ENCODE measurements around the gene NUDCD3.

DNA sequence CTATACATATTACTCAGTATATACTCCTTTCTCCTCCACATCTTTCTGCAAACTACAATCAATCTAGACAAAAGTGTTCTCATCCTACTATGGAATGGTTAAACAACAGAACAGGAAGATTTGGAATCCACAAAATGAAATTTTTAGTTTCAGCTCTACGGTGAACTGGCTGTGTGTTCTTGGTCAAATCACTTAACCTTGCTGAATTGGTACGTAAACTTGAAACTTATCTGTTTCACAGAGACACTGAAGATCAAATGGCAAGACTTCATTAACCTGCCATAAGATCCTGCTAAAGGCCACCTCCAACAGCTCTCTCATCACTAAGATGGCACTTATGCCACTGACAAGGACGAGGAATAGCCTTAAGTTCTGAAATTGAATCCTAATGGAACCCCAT, 1.5 kb downstream of the NUDCD3 start:
- TF ChIP-seq, protein P1, sequence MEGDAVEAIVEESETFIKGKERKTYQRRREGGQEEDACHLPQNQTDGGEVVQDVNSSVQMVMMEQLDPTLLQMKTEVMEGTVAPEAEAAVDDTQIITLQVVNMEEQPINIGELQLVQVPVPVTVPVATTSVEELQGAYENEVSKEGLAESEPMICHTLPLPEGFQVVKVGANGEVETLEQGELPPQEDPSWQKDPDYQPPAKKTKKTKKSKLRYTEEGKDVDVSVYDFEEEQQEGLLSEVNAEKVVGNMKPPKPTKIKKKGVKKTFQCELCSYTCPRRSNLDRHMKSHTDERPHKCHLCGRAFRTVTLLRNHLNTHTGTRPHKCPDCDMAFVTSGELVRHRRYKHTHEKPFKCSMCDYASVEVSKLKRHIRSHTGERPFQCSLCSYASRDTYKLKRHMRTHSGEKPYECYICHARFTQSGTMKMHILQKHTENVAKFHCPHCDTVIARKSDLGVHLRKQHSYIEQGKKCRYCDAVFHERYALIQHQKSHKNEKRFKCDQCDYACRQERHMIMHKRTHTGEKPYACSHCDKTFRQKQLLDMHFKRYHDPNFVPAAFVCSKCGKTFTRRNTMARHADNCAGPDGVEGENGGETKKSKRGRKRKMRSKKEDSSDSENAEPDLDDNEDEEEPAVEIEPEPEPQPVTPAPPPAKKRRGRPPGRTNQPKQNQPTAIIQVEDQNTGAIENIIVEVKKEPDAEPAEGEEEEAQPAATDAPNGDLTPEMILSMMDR (conservative IDR thresholded peaks at IDR 0.05 in 1 of 2, IDR thresholded peaks at IDR 0.05 in 1 of 2; ENCODE audit: extremely low read depth in 1 of 2, insufficient read depth in 1 of 2, low read depth in 1 of 2, low read length in 2 of 2): no peak
- TF ChIP-seq EZH2 (IDR thresholded peaks at IDR 0.05; ENCODE audit: borderline replicate concordance, low read length): no peak
